Epithelial cell of proximal tubule (primary cell): Measurements from ENCODE around the gene ACSS1. TPM values are rescaled to one million over a fixed set of nuclear protein-coding genes. Genes with fewer than 3 reads are reported as not detected.

ENCODE experiments used
- DNase-seq: peaks from one replicate; pipeline ENCODE4 v3.0.0-alpha.2; 2011; ENCODE audit warnings: low read depth
- H3K4me3 ChIP-seq: 2 replicates; pipeline ENCODE4 v1.5.1; 2011; ENCODE audit warnings: low read depth, mild to moderate bottlenecking, low read length
- total RNA-seq: library from RNA; depleted of rRNA; stranded (reverse); fragments of >200 nt; gene quantifications from 2 replicates; pipeline ENCODE4 v1.2.3, GENCODE V29; 2015
- TF ChIP-seq, protein P1 (sequence below): conservative IDR thresholded peaks from 2 replicates; pipeline ENCODE4 v1.5.1; 2012; ENCODE audit warnings: low read depth, mild to moderate bottlenecking, low read length

Gene ACSS1
- total RNA-seq, 1 donor from 2014 or later = 3.9 TPM

DNA sequence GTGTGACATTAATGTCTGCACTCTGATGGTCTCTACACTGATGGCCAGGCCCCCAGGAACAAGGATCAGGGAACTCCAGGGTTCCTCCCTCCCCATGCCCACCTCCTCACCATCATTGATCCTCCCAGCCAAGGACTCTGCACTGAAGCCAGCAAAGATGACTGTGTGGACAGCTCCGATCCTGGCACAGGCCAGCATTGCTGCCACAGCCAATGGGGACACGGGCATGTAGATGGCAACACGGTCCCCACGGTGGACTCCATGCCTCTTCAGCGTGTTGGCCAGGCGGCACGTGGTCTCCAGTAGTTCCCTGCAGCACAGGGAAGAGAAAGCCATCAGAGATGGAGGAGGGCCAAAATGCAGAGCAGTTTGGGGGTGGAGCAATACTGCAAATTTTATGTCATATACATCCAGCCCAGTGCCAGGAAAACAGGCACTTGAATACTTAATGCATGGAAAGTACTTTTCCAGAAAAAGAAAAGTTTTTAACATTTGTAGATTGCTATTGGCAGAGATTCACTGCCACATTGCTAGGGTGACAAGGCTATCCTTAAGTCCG lies 27.2 kb downstream of the ACSS1 start:
- DNase-seq = no peak
- TF ChIP-seq, protein P1, sequence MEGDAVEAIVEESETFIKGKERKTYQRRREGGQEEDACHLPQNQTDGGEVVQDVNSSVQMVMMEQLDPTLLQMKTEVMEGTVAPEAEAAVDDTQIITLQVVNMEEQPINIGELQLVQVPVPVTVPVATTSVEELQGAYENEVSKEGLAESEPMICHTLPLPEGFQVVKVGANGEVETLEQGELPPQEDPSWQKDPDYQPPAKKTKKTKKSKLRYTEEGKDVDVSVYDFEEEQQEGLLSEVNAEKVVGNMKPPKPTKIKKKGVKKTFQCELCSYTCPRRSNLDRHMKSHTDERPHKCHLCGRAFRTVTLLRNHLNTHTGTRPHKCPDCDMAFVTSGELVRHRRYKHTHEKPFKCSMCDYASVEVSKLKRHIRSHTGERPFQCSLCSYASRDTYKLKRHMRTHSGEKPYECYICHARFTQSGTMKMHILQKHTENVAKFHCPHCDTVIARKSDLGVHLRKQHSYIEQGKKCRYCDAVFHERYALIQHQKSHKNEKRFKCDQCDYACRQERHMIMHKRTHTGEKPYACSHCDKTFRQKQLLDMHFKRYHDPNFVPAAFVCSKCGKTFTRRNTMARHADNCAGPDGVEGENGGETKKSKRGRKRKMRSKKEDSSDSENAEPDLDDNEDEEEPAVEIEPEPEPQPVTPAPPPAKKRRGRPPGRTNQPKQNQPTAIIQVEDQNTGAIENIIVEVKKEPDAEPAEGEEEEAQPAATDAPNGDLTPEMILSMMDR = no peak
- no peak overlapping the region for H3K4me3 ChIP-seq

- TF ChIP-seq, protein P1 = no peak
- no peak for DNase-seq
- no peak overlapping the region for H3K4me3 ChIP-seq
Measured at GRCh38 chr20:25030007-25030648, 27.8 kb downstream of the ACSS1 start.

- no peak for DNase-seq
- TF ChIP-seq, protein P1 = no peak
- no peak overlapping the region for H3K4me3 ChIP-seq
Measured at GRCh38 chr20:25025986-25026605, 31.8 kb downstream of the ACSS1 start.

- TF ChIP-seq, protein P1 = no peak
- no peak for DNase-seq
- no peak overlapping the region for H3K4me3 ChIP-seq
Measured at GRCh38 chr20:25025091-25025861, 32.7 kb downstream of the ACSS1 start.

DNA sequence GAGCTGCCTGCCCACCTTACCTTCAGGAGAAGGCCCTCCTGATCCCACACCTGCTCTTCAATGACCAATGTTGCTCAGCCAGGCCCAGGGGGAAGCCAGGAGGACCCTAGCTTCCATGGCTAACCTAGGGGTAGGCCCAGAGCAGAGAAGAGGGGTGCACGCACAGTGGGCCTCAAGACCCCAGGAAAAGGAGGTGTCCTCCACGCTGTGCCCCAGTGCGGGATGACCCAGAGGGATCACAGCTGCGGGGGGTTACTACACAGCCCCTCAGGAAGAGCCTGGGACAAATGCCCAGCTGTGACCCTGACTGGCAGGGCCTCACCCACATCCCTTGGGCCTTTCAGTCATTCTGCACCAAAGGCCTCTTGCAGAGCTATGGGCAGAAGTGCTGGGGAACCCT lies 33.8 kb downstream of the ACSS1 start:
- TF ChIP-seq, protein P1 = no peak
- no peak for DNase-seq
- no peak overlapping the region for H3K4me3 ChIP-seq

DNA sequence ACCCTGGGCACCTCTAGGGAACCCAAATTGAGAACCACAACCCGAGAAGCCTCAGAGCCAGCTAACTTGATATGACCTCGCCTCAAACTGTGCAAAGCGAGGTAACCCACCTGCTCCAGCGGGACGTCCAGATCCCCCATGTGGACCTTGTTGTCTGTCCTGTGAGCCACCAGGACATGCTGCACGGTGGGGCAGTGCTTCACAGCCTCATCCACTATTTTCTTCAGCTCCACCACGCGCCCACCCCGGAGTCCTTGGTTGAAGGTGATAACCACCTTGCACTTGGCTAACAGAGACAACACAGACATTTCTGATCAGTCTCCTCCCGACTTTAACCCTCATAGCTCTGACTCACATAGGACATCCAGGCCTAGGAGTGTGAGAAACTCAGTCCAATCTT lies 34.6 kb downstream of the ACSS1 start:
- TF ChIP-seq, protein P1 = no peak
- no peak overlapping the region for H3K4me3 ChIP-seq

More for the DNA sequence above, 34.6 kb downstream of the ACSS1 start:
- DNase-seq = no peak
